Fibroblast of lung (primary cell): ENCODE results near the gene HOXC12. TPM values are rescaled to one million over a fixed set of nuclear protein-coding genes. Genes with fewer than 3 reads are reported as not detected.

ENCODE experiments used
- DNase-seq, 2 donors: peaks; one replicate each; pipeline versions ENCODE4 v3.0.0 to v3.0.0-alpha.2; 2010; ENCODE audit warnings: low read depth in 2 of 2
- H2AFZ ChIP-seq: 2 replicates; pipeline ENCODE4 v1.5.1; 2012; ENCODE audit warnings: low read length, control low read depth, inconsistent platforms
- H3K27ac ChIP-seq: 2 replicates; pipeline ENCODE4 v1.5.1; 2011; ENCODE audit warnings: low read length, control low read depth; ENCODE audit not compliant: insufficient read depth
- H3K27me3 ChIP-seq: 2 replicates; pipeline ENCODE4 v1.5.1; 2011; ENCODE audit warnings: mild to moderate bottlenecking, low read length; ENCODE audit not compliant: control insufficient read depth, insufficient read depth
- H3K36me3 ChIP-seq: 2 replicates; pipeline ENCODE4 v1.5.1; 2011; ENCODE audit warnings: low read length; ENCODE audit not compliant: control insufficient read depth, insufficient read depth
- H3K4me1 ChIP-seq: 2 replicates; pipeline ENCODE4 v1.5.1; 2011; ENCODE audit warnings: low read length; ENCODE audit not compliant: control insufficient read depth, insufficient read depth; ENCODE audit errors: extremely low read depth
- H3K4me2 ChIP-seq: 2 replicates; pipeline ENCODE4 v1.5.1; 2011; ENCODE audit warnings: low read length, control low read depth; ENCODE audit not compliant: insufficient read depth; ENCODE audit errors: extremely low read depth
- H3K4me3 ChIP-seq, 4 experiments: fragments of 200-600 bp in 1 of 4; sonication (generic) in 1 of 4; replicated peaks in 1 of 4; 2 replicates each; pipeline ENCODE4 v1.5.1; 2011 to 2016; ENCODE audit warnings: low read length in 4 of 4, low read depth in 3 of 4, mild to moderate bottlenecking in 3 of 4, control low read depth in 2 of 4, inconsistent platforms in 1 of 4, mixed read lengths in 1 of 4; ENCODE audit not compliant: insufficient read depth in 1 of 4; ENCODE audit errors: control extremely low read depth in 1 of 4
- H3K79me2 ChIP-seq: 2 replicates; pipeline ENCODE4 v1.5.1; 2012; ENCODE audit warnings: mild to moderate bottlenecking, low read length, inconsistent platforms; ENCODE audit not compliant: control insufficient read depth, insufficient read depth
- H3K9ac ChIP-seq: 2 replicates; pipeline ENCODE4 v1.5.1; 2011; ENCODE audit warnings: mild to moderate bottlenecking, low read length, control low read depth; ENCODE audit not compliant: insufficient read depth
- H3K9me3 ChIP-seq: 2 replicates; pipeline ENCODE4 v1.5.1; 2012; ENCODE audit warnings: low read depth, low read length; ENCODE audit not compliant: control insufficient read depth, insufficient read depth
- H4K20me1 ChIP-seq: 2 replicates; pipeline ENCODE4 v1.5.1; 2011; ENCODE audit warnings: low read length; ENCODE audit not compliant: control insufficient read depth, insufficient read depth; ENCODE audit errors: extremely low read depth
- EZH2 ChIP-seq: IDR thresholded peaks from 2 replicates; pipeline ENCODE4 v1.5.1; 2012; ENCODE audit warnings: low read length, control low read depth, mild to moderate bottlenecking; ENCODE audit errors: missing control alignments
- polyA plus RNA-seq, 2 donors: library from polyadenylated mRNA; depleted of rRNA in 1 of 2; stranded (reverse) in 1 of 2; unstranded in 1 of 2; fragments of >200 nt; gene quantifications; 2 replicates each; pipeline ENCODE4 v1.2.1, GENCODE V29; 2011 to 2012; ENCODE audit warnings: missing spikeins in 1 of 2
- total RNA-seq: library from RNA; depleted of rRNA; stranded (reverse); fragments of >200 nt; gene quantifications from 2 replicates; pipeline ENCODE4 v1.2.1, GENCODE V29; 2014
- TF ChIP-seq, protein P1 (sequence below), 2 donors: IDR thresholded peaks in 1 of 2; conservative IDR thresholded peaks in 1 of 2; 1 replicate in 1 of 2; 2 replicates in 1 of 2; pipeline ENCODE4 v1.5.1; 2011 to 2012; ENCODE audit warnings: low read length in 2 of 2, control low read depth in 1 of 2, inconsistent platforms in 1 of 2, low read depth in 1 of 2, mild to moderate bottlenecking in 1 of 2

Gene HOXC12
- total and polyA plus RNA-seq, 2 donors (not counting 1 experiment from before 2014, with no cell fraction given): not detected

DNA sequence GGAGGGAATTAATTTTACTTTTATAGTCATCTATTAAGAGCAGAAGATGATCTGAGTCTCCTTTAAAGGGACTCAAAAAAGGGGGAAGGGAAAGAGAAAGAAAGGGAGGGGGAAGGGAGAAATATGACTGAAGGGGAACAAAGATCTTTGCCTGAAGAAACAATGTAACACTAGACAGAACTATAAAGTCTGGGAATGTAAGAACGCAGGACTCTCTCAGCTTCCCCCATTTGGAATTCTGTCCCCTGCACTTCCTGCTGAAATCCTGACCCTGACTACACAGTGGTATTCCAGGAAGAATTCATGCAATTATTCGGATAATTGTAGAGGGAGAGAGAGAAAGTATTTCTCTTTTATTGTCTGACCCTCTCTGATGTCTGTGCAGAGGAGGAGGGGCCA is 9.6 kb downstream of the HOXC12 start:
- Histone ChIP-seq H3K79me2 (no peaks in the 10 kb centered on the region), H3K4me2 (no peak overlapping the region), H3K9ac (no peak overlapping the region), H3K4me3 (no peak overlapping the region), H2AFZ (no peak overlapping the region), H3K4me1 (no peaks in the 10 kb centered on the region), H3K27me3 (peaks cover 93% of the 10 kb centered on the region), H3K27ac (no peak overlapping the region), H3K36me3 (no peaks in the 10 kb centered on the region), H3K9me3 (no peaks in the 10 kb centered on the region), H4K20me1 (no peaks in the 10 kb centered on the region)
- no peak for DNase-seq
- peak; percentile 58 for TF ChIP-seq EZH2
- TF ChIP-seq, protein P1, sequence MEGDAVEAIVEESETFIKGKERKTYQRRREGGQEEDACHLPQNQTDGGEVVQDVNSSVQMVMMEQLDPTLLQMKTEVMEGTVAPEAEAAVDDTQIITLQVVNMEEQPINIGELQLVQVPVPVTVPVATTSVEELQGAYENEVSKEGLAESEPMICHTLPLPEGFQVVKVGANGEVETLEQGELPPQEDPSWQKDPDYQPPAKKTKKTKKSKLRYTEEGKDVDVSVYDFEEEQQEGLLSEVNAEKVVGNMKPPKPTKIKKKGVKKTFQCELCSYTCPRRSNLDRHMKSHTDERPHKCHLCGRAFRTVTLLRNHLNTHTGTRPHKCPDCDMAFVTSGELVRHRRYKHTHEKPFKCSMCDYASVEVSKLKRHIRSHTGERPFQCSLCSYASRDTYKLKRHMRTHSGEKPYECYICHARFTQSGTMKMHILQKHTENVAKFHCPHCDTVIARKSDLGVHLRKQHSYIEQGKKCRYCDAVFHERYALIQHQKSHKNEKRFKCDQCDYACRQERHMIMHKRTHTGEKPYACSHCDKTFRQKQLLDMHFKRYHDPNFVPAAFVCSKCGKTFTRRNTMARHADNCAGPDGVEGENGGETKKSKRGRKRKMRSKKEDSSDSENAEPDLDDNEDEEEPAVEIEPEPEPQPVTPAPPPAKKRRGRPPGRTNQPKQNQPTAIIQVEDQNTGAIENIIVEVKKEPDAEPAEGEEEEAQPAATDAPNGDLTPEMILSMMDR (conservative IDR thresholded peaks at IDR 0.05 in 1 of 2, IDR thresholded peaks at IDR 0.05 in 1 of 2; ENCODE audit: low read depth in 1 of 2, low read length in 2 of 2): no peak

DNA sequence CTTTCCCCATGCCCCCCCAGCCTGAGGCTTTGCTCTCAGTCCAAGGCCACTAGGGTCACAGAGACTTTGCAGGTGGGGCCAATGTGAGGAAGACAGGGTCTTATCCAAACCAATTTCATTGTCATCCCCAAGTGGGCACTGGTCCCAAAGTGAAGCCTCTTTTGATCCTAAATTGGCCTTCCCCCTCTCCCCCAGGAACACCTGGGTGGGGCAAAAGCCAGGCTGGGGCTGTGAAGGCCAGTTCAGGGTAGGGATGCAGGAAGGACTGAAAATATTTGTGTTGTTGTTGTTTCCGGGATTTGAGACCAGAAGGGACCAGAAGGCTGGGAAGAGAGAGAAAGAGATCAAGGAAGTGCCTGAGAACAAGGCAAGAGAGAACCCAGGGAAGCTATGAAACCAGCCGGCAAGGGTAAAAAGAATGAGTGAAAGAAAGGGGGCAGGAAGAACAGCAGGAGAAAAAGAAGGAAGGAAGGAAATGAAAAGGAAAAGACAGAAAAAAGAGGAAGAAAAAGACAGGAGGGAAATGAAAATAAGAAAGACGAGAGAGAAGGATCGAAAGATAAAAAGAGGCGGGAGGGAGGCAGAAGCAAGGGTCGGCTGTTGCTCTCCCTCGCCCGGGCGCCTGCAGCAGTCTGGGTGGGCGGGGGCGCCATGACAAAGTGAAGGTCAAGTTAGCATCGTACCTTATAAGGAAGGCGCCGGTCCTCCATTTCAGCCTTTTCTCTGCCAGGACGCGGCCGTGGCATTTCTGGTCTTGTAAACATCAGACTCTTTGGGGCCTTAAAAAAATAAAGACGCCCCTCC is 10.8 kb downstream of the HOXC12 start:
- no peaks in the 10 kb centered on the region for H3K9me3 ChIP-seq
- no peaks in the 10 kb centered on the region for H3K79me2 ChIP-seq
- H3K27ac ChIP-seq: no peak overlapping the region
- no peak overlapping the region for H3K4me3 ChIP-seq
- H3K4me2 ChIP-seq: no peak overlapping the region
- H3K27me3 ChIP-seq: peaks cover 93% of the 10 kb centered on the region
- no peak overlapping the region for H3K9ac ChIP-seq
- DNase-seq: no peak
- no peaks in the 10 kb centered on the region for H3K4me1 ChIP-seq
- TF ChIP-seq EZH2: no peak
- TF ChIP-seq, protein P1 (conservative IDR thresholded peaks at IDR 0.05 in 1 of 2, IDR thresholded peaks at IDR 0.05 in 1 of 2; ENCODE audit: low read depth in 1 of 2, low read length in 2 of 2): no peak
- H3K36me3 ChIP-seq: no peaks in the 10 kb centered on the region
- H2AFZ ChIP-seq: no peak overlapping the region
- H4K20me1 ChIP-seq: no peaks in the 10 kb centered on the region

DNA sequence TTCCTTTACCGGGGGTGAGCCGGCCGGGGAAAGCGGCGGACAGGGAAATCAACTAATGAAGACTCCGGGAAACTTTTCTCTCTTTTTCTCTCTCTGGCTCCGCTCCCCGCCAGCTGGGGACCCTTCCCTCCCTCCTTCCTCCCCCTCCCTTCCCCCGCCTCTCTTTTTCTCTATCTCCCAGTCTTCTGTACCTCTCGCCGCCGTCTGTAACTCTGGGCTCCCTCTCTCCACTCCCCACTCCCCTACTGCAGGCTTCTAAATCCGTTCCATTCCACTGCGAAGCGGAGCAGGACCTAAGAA is 11.3 kb downstream of the HOXC12 start:
- Histone ChIP-seq H2AFZ (no peak overlapping the region), H3K4me2 (no peak overlapping the region), H3K9me3 (no peaks in the 10 kb centered on the region), H3K4me1 (no peaks in the 10 kb centered on the region), H4K20me1 (no peaks in the 10 kb centered on the region), H3K27ac (no peak overlapping the region), H3K27me3 (peaks cover 93% of the 10 kb centered on the region), H3K36me3 (no peaks in the 10 kb centered on the region), H3K9ac (no peak overlapping the region), H3K4me3 (no peak overlapping the region), H3K79me2 (no peaks in the 10 kb centered on the region)
- DNase-seq: no peak
- no peak for TF ChIP-seq EZH2
- TF ChIP-seq, protein P1 (conservative IDR thresholded peaks at IDR 0.05 in 1 of 2, IDR thresholded peaks at IDR 0.05 in 1 of 2; ENCODE audit: low read depth in 1 of 2, low read length in 2 of 2): no peak
